DMS79 (cell line): ENCODE results near the gene HS3ST1.

Source experiments
- DNase-seq: peaks from one replicate; lab custom pipeline; 2025; lab: John Stamatoyannopoulos, UW

The HS3ST1 gene

DNA sequence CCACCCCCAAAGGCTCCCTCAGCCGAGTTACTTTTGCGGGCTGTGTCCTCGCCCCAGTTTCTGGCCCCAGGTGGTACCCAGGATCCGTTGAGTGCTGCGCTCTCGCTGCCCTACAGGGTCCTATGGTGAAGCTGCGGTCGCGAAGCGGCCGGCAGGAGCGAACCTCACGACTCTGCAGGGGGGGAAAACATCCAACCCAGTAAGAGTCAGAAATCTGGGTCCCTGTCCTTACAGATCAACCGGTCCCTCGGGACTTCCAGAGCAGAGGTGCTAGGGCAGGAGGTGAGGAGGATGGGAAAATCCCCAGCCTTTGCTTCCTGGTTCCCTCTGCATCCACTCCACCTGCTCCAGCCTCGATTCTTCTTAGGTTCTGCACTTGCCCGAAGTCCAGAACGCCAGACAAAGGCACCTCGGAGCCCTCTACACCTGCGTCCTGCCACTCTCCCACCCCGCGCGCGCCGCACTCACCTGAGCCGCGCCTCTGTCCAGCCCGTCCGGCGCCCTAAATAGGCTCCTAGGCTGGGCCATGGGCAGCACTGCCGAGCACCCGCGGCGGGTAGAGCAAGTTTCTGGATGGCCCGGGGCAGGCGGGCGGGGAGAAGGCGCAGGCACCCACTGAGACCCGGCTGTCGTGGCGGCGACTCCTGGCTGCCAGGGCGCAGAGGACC, at the start of gene HS3ST1:
Gene HS3ST1 (minus strand): TSS at position 664 of the 668 bp plus-strand sequence. CDS start 28,889 bp downstream, outside the sequence.
- no peak for DNase-seq

- DNase-seq: no peak
Observed at GRCh38 chr4:11475871-11476270, 47.2 kb upstream of the HS3ST1 start.

GRCh38 chr4:11474146-11474545, 45.5 kb upstream of the HS3ST1 start:
- no peak for DNase-seq

DNA sequence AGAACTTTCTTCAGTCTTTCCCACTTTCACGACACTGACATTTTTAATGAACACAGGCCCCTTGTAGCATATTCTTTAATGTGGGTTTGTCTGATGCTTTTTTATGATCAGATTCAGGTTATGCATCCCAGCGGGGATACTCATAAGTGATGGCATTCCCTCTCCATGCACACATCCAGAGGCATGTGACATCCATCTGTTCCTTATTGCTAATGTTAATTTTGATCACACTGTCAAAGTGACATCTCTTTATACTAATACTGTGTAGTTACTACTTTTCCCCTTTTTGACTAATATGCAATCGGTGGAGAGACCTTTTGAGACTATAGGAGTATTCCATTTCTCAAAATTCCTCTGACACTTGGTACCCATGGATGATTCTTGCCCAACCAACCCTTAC, 43.8 kb upstream of the HS3ST1 start:
- no peak for DNase-seq

- no peak for DNase-seq
Observed at GRCh38 chr4:11471618-11472017, 42.9 kb upstream of the HS3ST1 start.

- no peak for DNase-seq
Observed at GRCh38 chr4:11471046-11471441, 42.4 kb upstream of the HS3ST1 start.

- no peak for DNase-seq
Observed at GRCh38 chr4:11470438-11471045, 41.8 kb upstream of the HS3ST1 start.

- no peak for DNase-seq
Observed at GRCh38 chr4:11469650-11470437, 41.1 kb upstream of the HS3ST1 start.

DNA sequence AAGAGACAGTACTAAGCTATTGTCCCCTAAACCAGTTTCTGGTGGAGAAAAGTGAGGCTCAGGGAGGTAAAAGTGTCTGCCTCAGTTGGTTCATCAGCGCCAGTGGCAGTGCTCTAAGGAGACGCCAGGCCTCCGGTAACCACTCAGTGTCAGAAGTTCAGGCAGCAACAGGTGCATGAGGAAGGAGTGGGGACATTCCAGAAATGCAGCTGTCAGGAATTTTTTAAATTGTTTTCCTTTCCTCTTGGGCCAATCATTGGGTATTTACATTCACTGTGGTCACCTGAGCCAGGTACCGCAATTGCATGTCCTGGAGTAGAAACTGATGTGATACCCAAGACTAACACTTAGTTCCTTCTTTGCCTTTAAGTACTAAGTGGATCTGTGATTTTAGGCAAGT, 40.2 kb upstream of the HS3ST1 start:
- DNase-seq: no peak

- no peak for DNase-seq
Observed at GRCh38 chr4:11467931-11468330, 39.2 kb upstream of the HS3ST1 start.

DNA sequence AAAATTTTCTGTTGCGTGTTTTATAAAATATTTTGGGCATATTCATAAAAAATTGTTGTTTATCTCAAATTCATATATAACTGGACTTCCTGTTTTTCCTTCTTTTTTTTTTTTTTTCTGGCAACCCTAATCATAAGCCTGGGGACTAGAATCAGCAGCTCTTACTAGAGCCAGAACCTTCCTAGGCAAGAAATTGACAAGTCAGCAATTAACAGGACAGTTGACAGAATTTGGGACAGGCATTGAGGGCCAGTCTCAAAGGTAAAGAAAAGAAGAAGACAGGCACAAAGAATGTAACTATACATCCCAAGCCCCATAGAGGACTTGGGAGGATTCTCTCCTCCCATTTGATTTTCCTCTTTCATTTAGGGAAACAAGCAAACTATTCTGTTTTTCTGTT, 35.0 kb upstream of the HS3ST1 start:
- DNase-seq: no peak

DNA sequence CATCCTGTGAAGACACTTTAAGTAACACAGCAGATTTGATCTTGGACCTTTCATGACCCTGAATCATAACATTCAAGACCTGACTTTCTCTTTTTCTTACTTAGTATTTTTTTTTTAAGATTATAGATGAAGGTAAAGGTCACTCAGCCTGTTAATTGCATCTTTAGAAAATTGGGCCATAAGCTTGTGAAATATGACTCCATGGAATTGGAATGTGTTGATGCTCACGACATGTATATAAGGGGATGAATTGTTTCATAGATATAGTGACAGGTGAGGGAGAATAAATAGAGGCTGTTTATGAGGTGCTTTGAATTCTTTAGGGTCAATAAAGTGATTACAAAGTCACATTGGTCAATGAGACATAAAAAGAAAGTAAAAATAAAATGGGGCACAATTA, 27.7 kb upstream of the HS3ST1 start:
- no peak for DNase-seq

DNA sequence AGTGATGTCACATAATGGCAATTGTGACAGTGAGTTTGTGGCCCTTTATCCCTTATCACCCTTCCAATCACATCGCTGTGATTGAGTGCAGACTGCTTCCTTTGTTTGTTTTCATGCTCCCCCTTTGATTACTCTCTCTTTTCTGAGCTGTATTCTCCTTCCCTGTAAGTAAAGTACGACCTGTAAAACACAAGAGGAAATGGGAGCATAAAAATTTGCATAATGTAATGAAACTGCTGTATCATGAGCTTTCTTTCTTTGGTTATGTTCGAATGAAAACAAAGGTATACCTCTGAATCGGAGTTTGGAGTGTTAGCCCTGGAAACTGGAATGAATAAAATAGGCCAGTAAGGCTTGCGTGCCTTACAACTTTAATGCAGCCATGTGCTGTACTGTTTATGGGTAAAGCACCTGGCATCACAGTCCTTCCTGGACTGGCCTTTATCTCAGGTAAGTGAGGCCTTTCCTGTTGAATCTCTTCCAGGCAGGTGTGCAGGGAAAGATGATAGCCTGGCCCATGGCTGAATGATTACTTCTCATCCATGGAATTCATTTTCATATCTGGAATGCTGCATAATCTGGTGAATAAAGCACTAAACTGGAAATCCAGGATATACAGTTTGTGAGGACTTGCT, 26.6 kb upstream of the HS3ST1 start:
- no peak for DNase-seq

- no peak for DNase-seq
Observed at GRCh38 chr4:11451716-11452115, 23.0 kb upstream of the HS3ST1 start.

- DNase-seq: no peak
Observed at GRCh38 chr4:11446155-11446811, 17.6 kb upstream of the HS3ST1 start.

DNA sequence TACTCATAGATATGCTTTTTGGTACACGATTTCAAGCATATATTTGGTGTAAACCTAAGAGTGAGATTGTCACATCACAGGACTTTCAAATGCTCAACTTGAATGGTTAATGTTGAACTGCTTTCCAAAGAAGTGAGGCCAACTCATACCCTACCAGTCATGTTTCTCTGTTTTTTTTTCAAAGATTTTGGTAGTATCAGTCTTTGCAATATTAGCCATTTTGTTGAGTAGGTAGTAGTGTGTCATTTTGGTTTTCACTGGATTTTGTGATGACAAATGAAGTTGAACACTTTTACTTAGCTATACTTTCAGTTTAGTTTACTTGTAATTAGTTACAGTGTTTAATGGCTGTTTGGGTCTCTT, 12.5 kb upstream of the HS3ST1 start:
- no peak for DNase-seq

GRCh38 chr4:11440481-11441193, 11.9 kb upstream of the HS3ST1 start:
- no peak for DNase-seq

DNA sequence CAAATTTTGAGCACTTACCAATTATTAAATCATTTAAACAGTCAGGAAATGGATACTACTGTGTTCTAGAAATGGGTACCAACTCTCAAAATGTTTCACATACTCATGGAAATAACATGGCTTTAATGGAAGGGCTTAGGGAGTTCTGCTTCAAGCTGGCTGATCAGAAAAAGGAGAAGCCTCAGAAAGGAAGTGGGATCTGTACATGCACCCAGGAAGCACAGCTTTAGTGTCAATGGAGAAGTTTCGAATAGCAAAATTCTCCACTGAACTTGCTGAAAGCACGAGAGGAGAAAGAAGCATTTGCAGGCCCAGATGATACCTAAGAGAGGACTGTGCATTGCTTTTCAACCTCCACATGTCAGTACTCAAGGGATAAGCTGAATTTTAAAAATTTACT, 11.1 kb upstream of the HS3ST1 start:
- no peak for DNase-seq

GRCh38 chr4:11438647-11439046, 10.0 kb upstream of the HS3ST1 start:
- DNase-seq: no peak

GRCh38 chr4:11436673-11437072, 8.0 kb upstream of the HS3ST1 start:
- no peak for DNase-seq

DNA sequence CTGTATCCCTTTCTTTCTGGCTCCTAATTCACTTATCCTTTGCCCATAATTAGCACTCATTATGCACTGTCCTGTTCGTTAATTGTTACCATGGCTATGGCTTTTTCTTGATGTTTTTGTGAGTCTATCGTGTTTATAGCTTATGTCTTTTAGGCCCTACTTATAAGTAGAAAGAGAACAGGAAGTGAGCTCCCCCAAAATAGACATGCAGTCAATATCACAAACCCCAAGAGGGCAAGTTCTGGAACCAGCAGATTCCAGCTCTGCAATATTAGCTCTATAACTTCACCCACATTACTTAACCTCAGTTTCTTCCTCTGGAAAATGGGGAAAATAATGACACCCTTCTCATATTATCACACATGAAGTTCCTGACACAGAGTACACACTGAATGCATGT, 7.4 kb upstream of the HS3ST1 start:
- no peak for DNase-seq

DNA sequence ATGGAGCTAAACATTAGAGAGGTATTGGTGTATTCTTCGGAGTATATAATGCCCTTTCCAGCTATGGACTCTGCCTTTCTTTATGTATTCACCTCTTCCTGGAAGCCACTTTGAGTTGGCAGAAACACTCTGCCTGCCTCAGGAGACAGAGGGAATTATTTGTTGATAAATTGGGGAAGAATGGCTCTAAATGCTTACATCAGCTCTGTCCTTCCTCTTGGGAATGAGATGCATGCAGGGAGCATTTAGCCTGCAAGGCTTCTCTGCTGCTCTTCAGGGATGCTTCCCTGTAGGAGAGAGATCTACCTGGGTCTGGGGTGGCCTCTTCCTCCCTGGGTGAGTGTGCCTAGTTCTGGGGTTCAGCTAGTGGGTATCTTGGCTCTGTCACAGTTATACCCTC, 6.9 kb upstream of the HS3ST1 start:
- no peak for DNase-seq
